MM.1S (cell line): ENCODE results near the gene PHF21A.
A peak's percentile ranks its signal among the peaks of the same experiment; 100 is the strongest.

Experiments
- DNase-seq: peaks from one replicate; pipeline ENCODE4 v3.0.0-alpha.2; 2015
- H2AFZ ChIP-seq: fragments of 300-600 bp; sonication (generic); 2 replicates; pipeline ENCODE4 v1.6.0; 2016; ENCODE audit warnings: antibody characterized with exemption, low read length
- H3F3A ChIP-seq: fragments of 300-600 bp; sonication (generic); 2 replicates; pipeline ENCODE4 v1.6.1; 2016; ENCODE audit warnings: mild to moderate bottlenecking, antibody characterized with exemption, low read length, moderate library complexity, mixed read lengths; ENCODE audit not compliant: insufficient read depth
- H3K27ac ChIP-seq: fragments of 300-600 bp; sonication (generic); 2 replicates; pipeline ENCODE4 v1.5.1; 2016; ENCODE audit warnings: mild to moderate bottlenecking, low read length
- H3K27me3 ChIP-seq: fragments of 300-600 bp; sonication (generic); replicated peaks from 2 replicates; pipeline ENCODE4 v1.6.0; 2016; ENCODE audit warnings: low read length; ENCODE audit not compliant: insufficient read depth
- H3K36me3 ChIP-seq: fragments of 300-600 bp; sonication (generic); replicated peaks from 2 replicates; pipeline ENCODE4 v1.6.1; 2016; ENCODE audit warnings: mild to moderate bottlenecking, low read length, mixed read lengths; ENCODE audit not compliant: insufficient read depth
- H3K4me1 ChIP-seq: fragments of 300-600 bp; sonication (generic); 2 replicates; pipeline ENCODE4 v1.6.1; 2016; ENCODE audit warnings: low read length, mixed read lengths
- H3K4me2 ChIP-seq: fragments of 300-600 bp; sonication (generic); 2 replicates; pipeline ENCODE4 v1.6.0; 2016; ENCODE audit warnings: low read depth, low read length
- H3K4me3 ChIP-seq: fragments of 300-600 bp; sonication (generic); 2 replicates; pipeline ENCODE4 v1.5.1; 2016; ENCODE audit warnings: low read length, mixed read lengths
- H3K79me2 ChIP-seq: fragments of 300-600 bp; sonication (generic); 2 replicates; pipeline ENCODE4 v1.6.1; 2016; ENCODE audit warnings: mixed run types, low read length, mixed read lengths
- H3K9ac ChIP-seq: fragments of 300-600 bp; sonication (generic); 2 replicates; pipeline ENCODE4 v1.6.1; 2016; ENCODE audit warnings: low read length, mixed read lengths
- H3K9me2 ChIP-seq: fragments of 300-600 bp; sonication (generic); replicated peaks from 2 replicates; pipeline ENCODE4 v1.6.1; 2016; ENCODE audit warnings: mild to moderate bottlenecking, low read length, mixed read lengths; ENCODE audit not compliant: insufficient read depth
- H3K9me3 ChIP-seq: fragments of 300-600 bp; sonication (generic); replicated peaks from 2 replicates; pipeline ENCODE4 v1.6.1; 2016; ENCODE audit warnings: mild to moderate bottlenecking, low read length, mixed read lengths; ENCODE audit not compliant: insufficient read depth
- H4K20me1 ChIP-seq: fragments of 300-600 bp; sonication (generic); 2 replicates; pipeline ENCODE4 v1.6.1; 2016; ENCODE audit warnings: mild to moderate bottlenecking, low read length, moderate library complexity, mixed read lengths; ENCODE audit not compliant: insufficient read depth
- EZH2 ChIP-seq: fragments of 300-600 bp; sonication (generic); optimal IDR thresholded peaks from 2 replicates; pipeline ENCODE3; 2017; ENCODE audit warnings: low read depth, mild to moderate bottlenecking, antibody characterized with exemption, low read length, mixed read lengths
- EZH2phosphoT487 ChIP-seq: fragments of 300-600 bp; sonication (generic); IDR thresholded peaks from 2 replicates; pipeline ENCODE4 v1.6.1; 2018; ENCODE audit warnings: antibody characterized with exemption, low read length
- TF ChIP-seq, protein P1 (sequence below): fragments of 300-600 bp; sonication (generic); IDR thresholded peaks from 2 replicates; pipeline ENCODE4 v1.5.1; 2016; ENCODE audit warnings: antibody characterized with exemption, low read length, mixed read lengths

PHF21A gene

GRCh38 chr11:45930951-45931570 is 190.2 kb downstream of the PHF21A start:
- Histone ChIP-seq H3K36me3 (no peaks in the 10 kb centered on the region), H3K4me1 (peaks cover 13% of the 10 kb centered on the region; the same call in 1 of the 2 replicates)

DNA sequence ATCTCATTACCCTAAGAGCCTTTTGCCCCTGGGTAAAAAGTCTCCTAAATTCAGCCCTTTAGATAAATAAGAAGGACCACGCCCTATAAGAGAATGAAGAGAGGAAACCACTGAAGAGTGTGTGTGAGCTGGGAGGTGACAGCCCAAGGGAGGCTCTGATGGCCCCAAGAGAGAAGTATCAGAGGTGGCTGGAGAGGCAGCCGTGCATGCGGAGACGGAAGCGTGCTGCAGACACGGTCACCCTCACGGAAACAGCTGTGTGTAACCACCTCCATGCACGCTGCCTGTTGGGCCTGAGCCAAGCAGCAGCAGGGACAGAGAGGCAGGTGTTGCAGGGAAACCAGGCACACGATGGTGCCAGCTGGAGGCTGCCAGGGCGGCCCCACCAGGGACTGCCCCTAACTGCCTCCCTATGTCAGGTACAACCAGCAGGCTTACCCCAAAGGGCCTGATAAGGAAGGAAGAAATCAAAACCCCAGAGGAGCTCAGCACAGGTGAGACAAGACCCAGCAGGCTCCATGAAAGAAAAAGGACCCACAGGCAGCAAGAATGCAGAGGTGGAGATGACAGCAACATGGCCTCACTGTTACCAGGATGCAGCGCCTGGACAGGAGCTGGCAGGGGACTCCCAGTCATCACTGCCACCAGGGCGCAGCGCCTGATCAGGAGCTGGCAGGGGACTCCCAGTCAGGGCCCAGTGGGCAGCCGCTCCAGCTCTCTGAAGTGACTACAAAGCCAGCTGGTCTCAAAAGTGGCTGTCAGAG is 191.0 kb downstream of the PHF21A start:
- H3K9me3 ChIP-seq = no peaks in the 10 kb centered on the region
- H3K27me3 ChIP-seq = no peaks in the 10 kb centered on the region
- TF ChIP-seq, protein P1, sequence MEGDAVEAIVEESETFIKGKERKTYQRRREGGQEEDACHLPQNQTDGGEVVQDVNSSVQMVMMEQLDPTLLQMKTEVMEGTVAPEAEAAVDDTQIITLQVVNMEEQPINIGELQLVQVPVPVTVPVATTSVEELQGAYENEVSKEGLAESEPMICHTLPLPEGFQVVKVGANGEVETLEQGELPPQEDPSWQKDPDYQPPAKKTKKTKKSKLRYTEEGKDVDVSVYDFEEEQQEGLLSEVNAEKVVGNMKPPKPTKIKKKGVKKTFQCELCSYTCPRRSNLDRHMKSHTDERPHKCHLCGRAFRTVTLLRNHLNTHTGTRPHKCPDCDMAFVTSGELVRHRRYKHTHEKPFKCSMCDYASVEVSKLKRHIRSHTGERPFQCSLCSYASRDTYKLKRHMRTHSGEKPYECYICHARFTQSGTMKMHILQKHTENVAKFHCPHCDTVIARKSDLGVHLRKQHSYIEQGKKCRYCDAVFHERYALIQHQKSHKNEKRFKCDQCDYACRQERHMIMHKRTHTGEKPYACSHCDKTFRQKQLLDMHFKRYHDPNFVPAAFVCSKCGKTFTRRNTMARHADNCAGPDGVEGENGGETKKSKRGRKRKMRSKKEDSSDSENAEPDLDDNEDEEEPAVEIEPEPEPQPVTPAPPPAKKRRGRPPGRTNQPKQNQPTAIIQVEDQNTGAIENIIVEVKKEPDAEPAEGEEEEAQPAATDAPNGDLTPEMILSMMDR = no peak
- no peak for TF ChIP-seq EZH2phosphoT487
- no peak for TF ChIP-seq EZH2
- H3K4me3 ChIP-seq = no peak overlapping the region
- H3K9me2 ChIP-seq = no peaks in the 10 kb centered on the region
- peak overlapping the region; percentile 62 for H3K4me2 ChIP-seq
- no peaks in the 10 kb centered on the region for H3K79me2 ChIP-seq
- DNase-seq = peak; percentile 83
- H4K20me1 ChIP-seq = no peaks in the 10 kb centered on the region
- H3F3A ChIP-seq = peaks cover 12% of the 10 kb centered on the region
- H3K9ac ChIP-seq = peak overlapping the region; percentile 17; the same call in 1 of the 2 replicates
- no peaks in the 10 kb centered on the region for H3K36me3 ChIP-seq
- peaks cover 13% of the 10 kb centered on the region; the same call in 1 of the 2 replicates for H3K4me1 ChIP-seq
- peak overlapping the region; percentile 73 for H3K27ac ChIP-seq
- H2AFZ ChIP-seq = no peak overlapping the region

More at GRCh38 chr11:45930951-45931570, 190.2 kb downstream of the PHF21A start:
- Histone ChIP-seq H3K9ac (no peak overlapping the region), H3K27me3 (no peaks in the 10 kb centered on the region), H3K4me2 (no peak overlapping the region), H4K20me1 (no peaks in the 10 kb centered on the region), H2AFZ (no peak overlapping the region), H3K9me3 (no peaks in the 10 kb centered on the region), H3K27ac (no peak overlapping the region), H3K9me2 (no peaks in the 10 kb centered on the region), H3K79me2 (no peaks in the 10 kb centered on the region), H3K4me3 (no peak overlapping the region), H3F3A (peaks cover 12% of the 10 kb centered on the region)
- no peak for DNase-seq
- no peak for TF ChIP-seq EZH2
- no peak for TF ChIP-seq EZH2phosphoT487
- TF ChIP-seq, protein P1 = no peak

- Histone ChIP-seq H3K4me3 (no peak overlapping the region), H3K27ac (peak overlapping the region; percentile 73), H4K20me1 (no peaks in the 10 kb centered on the region), H3K27me3 (0 out of 2 replicates have a peak, but pooled peaks cover 2% of the 10 kb centered on the region), H3K9me3 (no peaks in the 10 kb centered on the region), H3K4me2 (peak overlapping the region; percentile 62; the same call in 1 of the 2 replicates), H2AFZ (no peak overlapping the region), H3K9me2 (no peaks in the 10 kb centered on the region), H3K36me3 (no peaks in the 10 kb centered on the region), H3K9ac (peak overlapping the region; percentile 17; the same call in 1 of the 2 replicates), H3F3A (peaks cover 12% of the 10 kb centered on the region), H3K79me2 (no peaks in the 10 kb centered on the region), H3K4me1 (peaks cover 13% of the 10 kb centered on the region; the same call in 1 of the 2 replicates)
- DNase-seq = no peak
- TF ChIP-seq, protein P1 = no peak
- TF ChIP-seq EZH2phosphoT487 (no peak), EZH2 (no peak)
These were observed 191.7 kb downstream of the PHF21A start for GRCh38 chr11:45929486-45930030.
